Gastroesophageal sphincter (tissue), 3 donors: ENCODE data around the gene SLIT3.

ENCODE experiments used
- EP300 ChIP-seq: sonication (generic); formaldehyde crosslinking; IDR thresholded peaks from one replicate; pipeline ENCODE4 v1.6.1; 2017; ENCODE audit warnings: antibody characterized with exemption, mild to moderate bottlenecking
- POLR2A ChIP-seq, 2 donors: fragments of 450-650 bp; IDR thresholded peaks; one replicate each; pipeline ENCODE4 v1.6.1; 2017; ENCODE audit warnings: antibody characterized with exemption in 2 of 2, mild to moderate bottlenecking in 2 of 2, moderate library complexity in 1 of 2
- POLR2AphosphoS5 ChIP-seq: sonication (generic); formaldehyde crosslinking; IDR thresholded peaks from one replicate; pipeline ENCODE4 v1.6.1; 2017; ENCODE audit warnings: antibody characterized with exemption
- TF ChIP-seq, protein P1 (sequence below), 4 experiments: fragments of 200-600 bp in 2 of 4; fragments of 450-650 bp in 2 of 4; sonication (generic) in 1 of 4; IDR thresholded peaks; one replicate each; pipeline ENCODE4 v1.5.1; 2017 to 2019; ENCODE audit warnings: antibody characterized with exemption in 4 of 4, mild to moderate bottlenecking in 2 of 4, moderate library complexity in 2 of 4

DNA sequence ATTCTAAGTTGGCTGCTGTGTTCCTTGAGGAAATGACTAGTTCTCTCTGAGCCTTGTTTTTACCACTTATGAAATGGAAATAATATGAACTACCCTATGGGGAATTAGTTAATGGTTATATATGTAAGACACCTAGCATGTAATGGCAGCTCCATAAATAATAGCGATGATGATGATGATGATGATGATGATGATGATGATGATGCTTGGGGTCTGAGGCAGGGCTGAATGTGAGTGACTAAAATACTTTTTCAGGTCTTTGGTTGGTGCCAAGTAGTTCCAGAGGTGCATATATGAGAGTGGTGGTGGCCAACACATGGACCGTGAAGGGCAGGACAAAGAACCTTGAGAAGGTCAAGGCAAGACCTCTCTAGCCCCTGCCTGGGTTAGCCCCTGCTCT lies 598.4 kb downstream of the SLIT3 start:
- TF ChIP-seq, protein P1, sequence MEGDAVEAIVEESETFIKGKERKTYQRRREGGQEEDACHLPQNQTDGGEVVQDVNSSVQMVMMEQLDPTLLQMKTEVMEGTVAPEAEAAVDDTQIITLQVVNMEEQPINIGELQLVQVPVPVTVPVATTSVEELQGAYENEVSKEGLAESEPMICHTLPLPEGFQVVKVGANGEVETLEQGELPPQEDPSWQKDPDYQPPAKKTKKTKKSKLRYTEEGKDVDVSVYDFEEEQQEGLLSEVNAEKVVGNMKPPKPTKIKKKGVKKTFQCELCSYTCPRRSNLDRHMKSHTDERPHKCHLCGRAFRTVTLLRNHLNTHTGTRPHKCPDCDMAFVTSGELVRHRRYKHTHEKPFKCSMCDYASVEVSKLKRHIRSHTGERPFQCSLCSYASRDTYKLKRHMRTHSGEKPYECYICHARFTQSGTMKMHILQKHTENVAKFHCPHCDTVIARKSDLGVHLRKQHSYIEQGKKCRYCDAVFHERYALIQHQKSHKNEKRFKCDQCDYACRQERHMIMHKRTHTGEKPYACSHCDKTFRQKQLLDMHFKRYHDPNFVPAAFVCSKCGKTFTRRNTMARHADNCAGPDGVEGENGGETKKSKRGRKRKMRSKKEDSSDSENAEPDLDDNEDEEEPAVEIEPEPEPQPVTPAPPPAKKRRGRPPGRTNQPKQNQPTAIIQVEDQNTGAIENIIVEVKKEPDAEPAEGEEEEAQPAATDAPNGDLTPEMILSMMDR (IDR thresholded peaks at IDR 0.05) = no peak
- no peak for TF ChIP-seq POLR2A (IDR thresholded peaks at IDR 0.05)
- TF ChIP-seq POLR2AphosphoS5 = no peak
- TF ChIP-seq EP300 = no peak
